HG03571 (cell line): Measurements from ENCODE around the gene DEFB114.
"Not testable (repeated sequence)": the region's sequence is repeated elsewhere in the genome, so short reads cannot be mapped to it uniquely, and the experiment has no call there.

Experiments used
- ATAC-seq: cut with Tn5 transposase; IDR thresholded peaks from one replicate; pipeline ENCODE4 v1.9.1; 2021; ENCODE audit not compliant: unreplicated experiment

The DEFB114 gene

GRCh38 chr6:49964064-49964463, at the start of gene DEFB114:
Gene DEFB114, minus strand, starts transcription at chr6:49964164. Its CDS starts 59 bp downstream, at chr6:49964105.
- ATAC-seq = no peak

DNA sequence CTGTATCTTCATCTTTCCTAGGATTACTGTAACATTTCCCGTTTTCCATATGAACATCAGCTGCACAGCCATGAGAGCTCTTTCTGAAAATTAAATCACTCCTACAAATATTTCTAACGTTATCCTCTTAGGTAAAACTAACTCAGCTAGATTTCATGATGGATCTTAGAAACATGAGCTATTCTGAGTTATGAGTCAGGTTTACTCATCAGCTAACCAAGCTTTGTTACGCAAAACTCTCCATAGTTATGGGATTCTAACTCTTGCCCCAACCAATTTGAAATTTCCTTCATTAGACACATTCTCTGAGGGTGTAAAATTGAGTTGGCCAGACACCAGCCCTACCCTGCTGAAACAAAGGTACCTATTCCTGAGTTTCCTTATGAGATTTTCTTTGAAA, 43.9 kb upstream of the DEFB114 start:
- no peak for ATAC-seq

GRCh38 chr6:50003139-50003538, 39.2 kb upstream of the DEFB114 start:
- no peak for ATAC-seq

- no peak for ATAC-seq
Measured at GRCh38 chr6:49995278-49995677, 31.3 kb upstream of the DEFB114 start.

GRCh38 chr6:49988900-49989299, 24.9 kb upstream of the DEFB114 start:
- ATAC-seq = no peak

DNA sequence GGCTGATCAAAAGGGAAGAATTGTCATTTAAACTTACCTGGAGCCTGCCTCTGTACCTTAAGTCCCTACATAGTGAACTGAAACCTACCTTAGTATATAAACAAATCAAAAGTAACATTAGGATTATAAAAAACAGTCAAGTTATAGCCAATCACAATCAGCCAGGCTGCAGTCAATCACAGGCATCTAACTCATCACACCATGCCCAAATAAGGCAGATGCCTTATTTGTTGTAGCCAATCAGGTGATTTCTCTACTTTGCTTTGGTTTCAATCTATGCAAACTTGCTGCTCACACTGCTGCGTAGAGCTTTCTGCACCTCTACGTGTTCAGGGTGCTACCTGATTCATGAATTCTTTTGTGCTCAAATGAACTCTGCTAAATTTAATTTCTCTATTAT, 23.8 kb upstream of the DEFB114 start:
- ATAC-seq = no peak

DNA sequence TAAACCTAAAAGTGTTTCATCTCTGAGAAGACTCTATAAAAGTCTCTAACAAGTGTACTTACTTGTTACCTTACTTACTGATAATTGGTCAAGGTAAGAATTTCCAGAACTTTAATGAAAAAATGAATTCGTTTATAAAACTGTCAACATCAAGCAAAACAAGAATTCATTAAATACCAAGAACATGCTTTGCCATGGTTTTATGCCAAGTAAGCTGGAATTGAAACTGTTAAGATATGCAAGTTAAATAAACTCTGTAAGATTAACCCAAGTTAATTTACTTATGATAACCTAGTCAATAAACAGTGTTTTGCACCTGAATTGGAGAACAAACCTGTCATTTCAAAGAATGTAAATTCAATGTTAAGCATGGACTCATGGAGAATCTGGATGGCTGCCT, 22.6 kb upstream of the DEFB114 start:
- ATAC-seq = no peak

DNA sequence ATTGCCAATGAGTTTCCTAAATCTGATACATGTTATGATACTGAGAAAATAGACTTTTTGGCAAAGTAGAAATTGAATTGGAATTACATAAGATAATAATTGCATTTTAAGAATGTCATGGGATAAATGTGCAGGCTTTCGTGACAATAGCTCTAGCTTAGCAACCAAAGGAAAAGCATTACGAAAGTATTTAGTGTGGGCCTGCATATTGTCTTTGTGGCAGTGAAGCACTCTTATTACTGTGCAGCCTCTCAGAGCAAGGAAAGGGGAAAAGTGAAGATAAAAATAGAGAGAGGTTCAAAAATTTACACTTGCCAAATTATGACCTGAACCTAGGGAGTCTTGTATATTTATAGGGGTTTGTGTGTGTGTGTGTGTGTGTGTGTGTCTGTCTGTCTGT, 18.1 kb upstream of the DEFB114 start:
- no peak for ATAC-seq

- no peak for ATAC-seq
Measured at GRCh38 chr6:49980898-49981297, 16.9 kb upstream of the DEFB114 start.

- ATAC-seq = no peak
Measured at GRCh38 chr6:49979584-49979983, 15.6 kb upstream of the DEFB114 start.

DNA sequence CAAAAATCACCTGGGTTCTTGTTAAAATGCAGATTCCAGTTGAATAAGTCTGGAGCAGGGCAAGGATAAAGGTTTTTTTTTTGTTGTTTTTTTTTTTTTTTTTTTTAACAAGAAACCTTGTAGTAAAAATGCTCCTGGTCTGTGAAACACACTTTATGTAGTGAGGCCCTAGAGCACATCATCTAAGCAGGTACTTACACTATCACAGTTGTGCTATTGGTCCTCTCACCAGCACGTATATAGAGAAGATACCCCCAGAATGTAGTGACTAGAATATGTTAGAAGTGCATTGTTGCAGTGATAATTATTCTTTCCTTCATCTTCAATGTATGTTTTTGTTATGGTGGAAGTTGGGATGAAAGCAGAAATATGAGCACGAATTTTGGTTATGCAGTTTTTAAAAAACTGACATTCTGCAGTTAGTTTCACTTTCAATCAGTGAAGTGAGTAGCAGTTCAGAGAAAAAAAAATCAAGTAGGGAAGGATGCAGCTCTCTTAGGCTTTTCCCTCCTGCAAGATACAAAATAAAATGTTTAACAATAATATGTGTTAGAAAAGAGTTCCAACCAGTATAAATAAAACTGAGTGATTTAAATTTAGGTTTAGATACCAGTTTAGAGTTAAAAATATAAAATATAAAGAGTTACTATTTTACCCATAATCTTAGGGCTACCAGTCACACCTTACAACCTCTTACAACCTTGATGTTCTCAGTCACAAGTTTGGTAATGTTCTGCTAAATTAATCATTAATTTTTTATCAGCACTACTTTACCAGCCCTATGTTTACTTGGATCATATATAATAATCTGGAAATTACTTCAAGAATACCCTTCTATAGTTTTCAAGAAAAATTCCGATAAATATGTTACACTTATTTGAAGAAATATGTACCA, 14.6 kb upstream of the DEFB114 start:
- ATAC-seq = no peak

DNA sequence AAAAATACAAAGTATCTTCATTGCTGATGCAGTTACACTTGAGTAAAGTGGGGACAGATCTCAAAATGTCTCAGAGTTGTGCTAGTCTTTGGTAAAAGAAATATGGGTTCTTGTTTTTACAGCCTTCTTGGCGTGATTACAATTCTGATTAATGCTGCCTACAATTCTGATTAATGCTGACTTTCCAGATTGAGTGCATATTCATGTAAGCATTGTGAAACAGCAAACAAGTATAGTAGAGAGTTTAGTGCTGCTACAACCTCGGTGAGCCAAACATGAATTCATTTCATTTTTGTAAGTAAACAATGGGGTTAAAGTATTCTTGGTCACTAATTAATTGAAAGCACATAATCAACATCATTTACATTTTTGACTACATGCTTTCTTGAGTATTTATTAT, 5.6 kb upstream of the DEFB114 start, which contains the start of gene DEFB113:
TSS of gene DEFB113 (minus strand) at position 21 of the 400 bp plus-strand sequence. CDS start at position 21, 0 bp downstream.
- ATAC-seq = no peak

- no peak for ATAC-seq
Measured at GRCh38 chr6:49966823-49967222, 2.9 kb upstream of the DEFB114 start.

DNA sequence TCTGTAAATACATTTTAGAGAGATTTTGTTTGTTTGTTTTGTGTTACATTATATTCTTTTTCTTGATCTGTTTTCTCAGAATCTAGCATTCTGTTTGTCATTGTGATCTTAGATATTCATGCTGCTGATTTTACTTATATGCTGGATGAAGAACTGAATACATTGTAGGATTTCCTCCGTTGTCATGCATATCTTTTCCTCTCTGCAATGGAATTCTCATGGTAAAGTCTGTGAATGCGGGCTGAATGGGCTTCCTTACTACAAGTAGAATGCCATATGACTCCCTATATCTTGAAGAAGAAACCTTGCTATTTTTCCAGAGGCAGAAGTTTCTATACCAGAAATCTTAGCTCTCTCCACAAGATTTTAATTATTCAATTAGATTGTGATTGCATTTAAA, 2.4 kb upstream of the DEFB114 start:
- ATAC-seq = no peak

DNA sequence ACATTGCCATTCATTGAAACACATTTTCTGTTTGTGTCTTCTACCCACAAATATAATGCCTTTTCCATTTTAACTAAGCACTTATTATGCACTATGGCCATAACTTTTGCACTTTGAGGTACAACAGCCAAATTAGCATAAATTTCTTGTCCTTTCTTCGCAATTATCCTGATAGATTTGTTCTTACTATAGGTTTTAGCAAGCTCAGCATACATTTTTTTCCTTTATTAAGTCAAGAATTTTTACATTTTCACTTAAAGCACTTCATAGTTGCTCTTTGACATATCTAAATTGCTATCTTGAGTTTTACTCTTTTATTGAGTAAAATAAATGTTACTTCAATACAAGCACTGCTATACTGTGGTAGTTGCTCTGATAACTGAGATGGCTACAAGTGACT, 5.8 kb downstream of the DEFB114 start:
- ATAC-seq = no peak

DNA sequence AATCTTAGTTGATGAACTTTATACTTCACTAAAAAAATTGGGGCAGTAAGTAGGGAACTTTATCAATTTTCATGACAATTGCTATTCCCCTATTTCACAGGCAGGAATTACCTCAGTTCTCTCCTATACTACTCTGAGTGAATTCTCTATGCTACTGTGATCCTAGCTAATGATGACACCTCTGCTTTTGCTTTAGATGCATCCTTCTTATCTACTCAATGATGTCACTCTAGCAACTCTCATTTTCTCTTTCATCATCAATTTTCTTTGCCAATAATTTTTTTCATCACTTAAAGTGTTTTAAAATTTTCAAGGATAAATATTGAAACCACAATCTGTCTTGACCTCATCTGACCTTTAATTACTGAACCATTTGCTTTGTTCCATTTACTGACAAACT, 8.1 kb downstream of the DEFB114 start:
- no peak for ATAC-seq

DNA sequence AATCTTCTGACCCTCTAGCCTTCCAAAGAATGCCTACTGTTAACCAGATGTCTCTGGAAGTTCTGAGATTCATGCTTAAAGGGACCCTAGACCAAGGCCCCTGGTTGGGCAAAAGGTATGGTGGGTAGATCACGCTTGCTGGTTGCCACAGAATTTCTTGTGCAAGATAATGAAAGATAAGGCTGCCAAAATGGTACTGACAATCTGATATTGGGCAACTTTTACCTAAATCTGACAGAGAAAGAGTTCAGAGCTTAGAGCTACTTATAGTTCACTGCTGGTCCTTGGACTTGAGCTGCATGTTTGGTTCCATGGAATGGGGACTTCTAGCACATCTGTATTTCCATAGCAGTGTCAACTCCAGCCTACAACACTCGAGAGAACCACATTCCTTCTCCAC, 12.0 kb downstream of the DEFB114 start:
- no peak for ATAC-seq

GRCh38 chr6:49950415-49950751, 13.6 kb downstream of the DEFB114 start:
- no peak for ATAC-seq

DNA sequence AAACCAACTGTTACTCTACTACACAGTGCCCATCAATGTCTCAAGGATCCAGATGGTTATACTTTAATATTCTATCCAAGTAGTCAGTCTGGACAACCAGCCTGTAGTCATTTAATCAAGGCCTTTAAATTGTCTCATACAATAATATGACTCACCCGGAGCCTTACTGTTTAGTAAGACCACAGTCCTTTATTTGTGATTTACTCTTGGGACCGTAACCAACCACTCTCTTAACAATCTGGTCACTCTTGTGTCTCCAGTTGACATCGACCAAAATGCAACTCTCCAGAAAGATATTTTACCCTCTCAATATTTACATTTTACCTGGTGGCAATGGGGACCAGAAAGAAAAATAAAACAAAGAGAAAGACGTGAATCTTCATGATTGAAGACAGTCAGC, 14.9 kb downstream of the DEFB114 start:
- no peak for ATAC-seq

- ATAC-seq = no peak
Measured at GRCh38 chr6:49946835-49947234, 17.1 kb downstream of the DEFB114 start.

DNA sequence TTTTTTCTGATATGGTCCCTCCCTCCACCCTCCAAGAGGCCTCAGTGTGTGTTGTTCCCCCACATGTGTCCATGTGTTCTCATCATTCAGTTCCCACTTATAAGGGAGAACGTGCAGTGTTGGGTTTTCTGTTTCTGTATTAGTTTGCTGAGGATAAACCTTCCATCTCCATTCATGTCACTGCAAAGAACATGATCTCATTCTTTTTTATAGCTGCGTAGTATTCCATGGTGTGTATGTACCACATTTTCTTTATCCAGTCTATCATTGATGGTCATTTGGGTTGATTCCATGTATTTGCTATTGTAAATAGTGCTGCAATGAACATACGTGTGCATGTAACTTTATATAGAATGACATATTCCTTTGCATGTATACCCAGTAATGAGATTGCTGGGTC, 19.9 kb downstream of the DEFB114 start:
- not testable (repeated sequence) for ATAC-seq

- no peak for ATAC-seq
Measured at GRCh38 chr6:49939993-49940498, 23.9 kb downstream of the DEFB114 start.

DNA sequence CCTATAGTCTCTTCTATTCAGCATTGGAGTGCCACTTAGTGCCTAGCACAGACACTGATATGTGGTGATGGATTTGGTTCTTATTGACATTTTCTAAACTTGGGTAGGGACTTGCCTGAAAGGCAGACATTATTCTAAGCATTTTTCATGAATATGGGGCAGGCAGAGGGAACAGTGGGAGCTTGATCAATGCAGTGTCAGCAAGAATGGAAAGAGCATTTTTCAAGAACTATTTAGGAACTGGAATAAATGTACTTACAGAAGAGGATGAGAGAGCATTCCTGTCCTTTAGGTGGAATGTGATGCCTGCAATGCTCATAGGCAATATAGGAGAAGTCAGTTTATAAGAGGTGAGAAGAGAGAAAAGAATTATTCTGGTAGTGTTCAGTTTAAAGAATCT, 26.2 kb downstream of the DEFB114 start:
- no peak for ATAC-seq
